ENCODE data around the gene PLCD3.

PLCD3 gene

GRCh38 chr17:45132320-45132571 is at the start of gene PLCD3:
TSS of gene PLCD3 (minus strand) at chr17:45132515. CDS start at chr17:45132410, 105 bp downstream.
- no peak for TF ChIP-seq CTCF (IDR thresholded peaks at IDR 0.05; ENCODE audit: low read depth, low read length, missing control alignments)
- in situ Hi-C loops (cut with HindIII; ENCODE audit: low sequenced_read_pairs) = no loop called here
- H3K4me3 ChIP-seq (ENCODE audit: low read depth, low read length) = peak within 1 kb of the TSS; percentile 88
- DNase-seq (ENCODE audit: low read depth) = no peak

- in situ Hi-C loops (cut with HindIII; ENCODE audit: low sequenced_read_pairs) = no loop called here
- no peak for DNase-seq (ENCODE audit: low read depth)
- no peak overlapping the region for H3K4me3 ChIP-seq (ENCODE audit: low read depth, low read length)
- TF ChIP-seq CTCF (IDR thresholded peaks at IDR 0.05; ENCODE audit: low read depth, low read length, missing control alignments) = no peak
Observed at GRCh38 chr17:45177563-45177962, 45.2 kb upstream of the PLCD3 start.

- no peak for DNase-seq (ENCODE audit: low read depth)
- no peak overlapping the region for H3K4me3 ChIP-seq (ENCODE audit: low read depth, low read length)
- in situ Hi-C loops (cut with HindIII; ENCODE audit: low sequenced_read_pairs) = no loop called here
- TF ChIP-seq CTCF (IDR thresholded peaks at IDR 0.05; ENCODE audit: low read depth, low read length, missing control alignments) = no peak
Observed at GRCh38 chr17:45175759-45176115, 43.4 kb upstream of the PLCD3 start.

- in situ Hi-C loops (cut with HindIII; ENCODE audit: low sequenced_read_pairs) = no loop called here
- no peak for TF ChIP-seq CTCF (IDR thresholded peaks at IDR 0.05; ENCODE audit: low read depth, low read length, missing control alignments)
- no peak overlapping the region for H3K4me3 ChIP-seq (ENCODE audit: low read depth, low read length)
- no peak for DNase-seq (ENCODE audit: low read depth)
Observed at GRCh38 chr17:45172541-45173286, 40.4 kb upstream of the PLCD3 start.

GRCh38 chr17:45172232-45172540 is 39.9 kb upstream of the PLCD3 start:
- DNase-seq (ENCODE audit: low read depth) = no peak
- no peak overlapping the region for H3K4me3 ChIP-seq (ENCODE audit: low read depth, low read length)
- in situ Hi-C loops (cut with HindIII; ENCODE audit: low sequenced_read_pairs) = no loop called here

GRCh38 chr17:45171338-45172231 is 39.3 kb upstream of the PLCD3 start:
- H3K4me3 ChIP-seq (ENCODE audit: low read depth, low read length) = no peak overlapping the region
- in situ Hi-C loops (cut with HindIII; ENCODE audit: low sequenced_read_pairs) = no loop called here
- no peak for DNase-seq (ENCODE audit: low read depth)
- TF ChIP-seq CTCF (IDR thresholded peaks at IDR 0.05; ENCODE audit: low read depth, low read length, missing control alignments) = no peak

More at GRCh38 chr17:45172232-45172540, 39.9 kb upstream of the PLCD3 start:
- no peak for TF ChIP-seq CTCF (IDR thresholded peaks at IDR 0.05; ENCODE audit: low read depth, low read length, missing control alignments)
